Measurements from ENCODE around the gene GUCD1. TPM values are rescaled to one million over a fixed set of nuclear protein-coding genes. Genes with fewer than 3 reads are reported as not detected.

GUCD1 gene
- total and polyA plus RNA-seq, 2 of the 13 experiments (the other 11 are each of a cell fraction or from before 2014, with no cell fraction given): 128 to 245 TPM

DNA sequence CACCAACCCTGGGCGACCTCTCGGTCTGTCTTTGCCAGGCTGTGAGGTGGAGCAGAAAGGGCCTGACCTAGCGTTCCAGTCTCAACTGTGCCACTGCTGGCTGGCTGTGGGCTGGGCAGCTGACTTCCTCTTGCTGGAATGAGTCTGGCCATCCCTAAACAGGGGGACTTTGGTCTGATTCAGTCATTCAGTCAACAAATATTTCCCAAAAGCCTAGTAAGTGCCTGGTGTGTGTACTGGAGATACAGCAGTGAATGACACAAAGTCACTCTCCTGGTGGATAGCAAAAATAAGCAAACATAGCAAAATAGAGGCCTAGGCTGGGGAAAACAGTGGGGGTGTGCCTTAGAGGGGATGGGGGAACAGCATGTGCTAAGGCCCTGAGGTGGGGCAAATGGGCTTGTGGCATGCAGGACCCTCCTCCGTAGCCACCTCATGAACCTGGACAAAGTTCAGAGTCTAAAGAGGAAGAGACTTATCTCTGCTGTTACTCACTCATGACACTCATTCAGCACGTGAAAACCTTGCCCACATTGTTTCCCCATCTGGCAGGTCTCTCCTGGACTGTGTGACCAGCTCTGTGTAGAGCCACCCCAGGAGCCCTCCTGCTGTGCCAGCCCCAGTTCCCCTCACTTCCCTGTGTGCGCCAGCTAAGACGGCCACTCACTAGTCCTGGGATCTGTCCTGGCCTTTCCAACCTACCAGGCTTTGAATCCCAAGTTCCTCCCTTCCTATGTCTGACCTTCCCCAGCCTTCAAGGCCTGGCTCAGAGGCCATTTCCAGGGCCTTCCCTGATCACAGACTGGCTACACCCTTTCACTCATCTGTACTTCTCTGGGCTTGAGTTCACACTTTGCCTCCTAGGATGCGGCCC is 4.7 kb downstream of the GUCD1 start (continued):
- TF ChIP-seq ZNF83 (CRISPR knock-in tag; IDR thresholded peaks at IDR 0.05; ENCODE audit: borderline replicate concordance) (peak; percentile 76; the same call in 1 of the 2 replicates), SKI (IDR thresholded peaks at IDR 0.05; ENCODE audit: partially characterized antibody) (peak; percentile 90), CHD4 (IDR thresholded peaks at IDR 0.05; ENCODE audit: borderline replicate concordance, low read length) (peak; percentile 89; the same call in 1 of the 2 replicates)
- TF ChIP-seq, protein P1, sequence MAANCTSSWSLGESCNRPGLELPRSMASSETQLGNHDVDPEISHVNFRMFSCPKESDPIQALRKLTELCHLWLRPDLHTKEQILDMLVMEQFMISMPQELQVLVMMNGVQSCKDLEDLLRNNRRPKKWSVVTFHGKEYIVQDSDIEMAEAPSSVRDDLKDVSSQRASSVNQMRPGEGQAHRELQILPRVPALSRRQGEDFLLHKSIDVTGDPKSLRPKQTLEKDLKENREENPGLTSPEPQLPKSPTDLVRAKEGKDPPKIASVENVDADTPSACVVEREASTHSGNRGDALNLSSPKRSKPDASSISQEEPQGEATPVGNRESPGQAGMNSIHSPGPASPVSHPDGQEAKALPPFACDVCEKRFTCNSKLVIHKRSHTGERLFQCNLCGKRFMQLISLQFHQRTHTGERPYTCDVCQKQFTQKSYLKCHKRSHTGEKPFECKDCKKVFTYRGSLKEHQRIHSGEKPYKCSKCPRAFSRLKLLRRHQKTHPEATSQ (CRISPR knock-in tag; IDR thresholded peaks at IDR 0.05; ENCODE audit: borderline replicate concordance): peak; percentile 81; the same call in 1 of the 2 replicates

DNA sequence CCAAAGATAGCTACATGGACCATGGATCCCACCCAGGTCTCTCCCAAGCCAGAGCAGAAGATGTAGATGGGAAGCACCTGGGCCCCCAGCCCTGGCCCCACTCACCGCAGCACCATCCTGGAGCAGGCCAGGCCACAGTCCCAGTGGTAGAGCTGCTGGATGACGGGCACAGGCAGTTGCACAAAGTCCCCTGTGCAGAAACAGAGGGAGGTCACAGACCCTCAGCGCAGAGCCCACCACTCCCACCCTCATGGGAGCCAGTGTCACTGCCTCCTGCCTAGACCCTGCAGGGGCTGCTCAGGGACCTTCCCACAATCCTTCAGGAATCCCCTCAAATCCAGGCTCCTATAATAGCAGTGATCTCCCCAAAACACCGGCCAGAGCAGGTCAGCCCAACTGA is 6.1 kb downstream of the GUCD1 start:
- no peak overlapping the region for H2AFZ ChIP-seq (ENCODE audit: low read length)
- no TSS peak for BruUV-seq (replicated peaks)
- ChIA-PET CTCF (ENCODE audit: low intra/inter-chr PET ratio, low total read pairs) (interaction anchor here (2.2 kb wide), 1 partner anchor 24 kb away, joined by 6 read pairs; no protein-coding TSS in a partner anchor), POLR2A (interaction anchor here (1.2 to 9.3 kb wide), 10 partner anchors 10 to 88 kb away, joined by 5 to 138 read pairs (median 16); no protein-coding TSS in a partner anchor)
- FAIRE-seq: no peak
- peaks cover 75% of the 10 kb centered on the region for H3K4me1 ChIP-seq (ENCODE audit: insufficient read depth, low read length)
- peak overlapping the region; percentile 62 for H3K4me2 ChIP-seq (ENCODE audit: low read depth, low read length)
- intact Hi-C loops (cut with micrococcal nuclease; ENCODE audit: unreplicated experiment): loop anchor here (1.0 kb wide), 1 partner anchor 39 kb away; no protein-coding TSS in a partner anchor
- peaks cover 26 to 51% of the 10 kb centered on the region in 2 experiments for H3K36me3 ChIP-seq (replicated peaks in 1 of 2; ENCODE audit: control insufficient read depth in 1 of 2, insufficient read depth in 2 of 2, low read length in 2 of 2)
- peak overlapping the region; percentile 98 for H3K27ac ChIP-seq (ENCODE audit: extremely low read length, insufficient read depth, low read length)
- H3K9ac ChIP-seq (ENCODE audit: insufficient read depth, low read depth, low read length): peak overlapping the region; percentile 56
- WGBS (ENCODE audit: low lambda C conversion rate): 100% methylated on average over 1 of the region's 4 CpGs
- no peaks in the 10 kb centered on the region for H3K9me3 ChIP-seq (ENCODE audit: low read length)
- H3K27me3 ChIP-seq (ENCODE audit: control insufficient read depth in 1 of 2, insufficient read depth in 2 of 2, low read length in 2 of 2): no peaks in the 10 kb centered on the region
- in situ Hi-C loops (cut with HindIII; ENCODE audit: extremely low pct_ligation_motif_present, low pct_unique_long_range_greater_than_20kb): no loop called here
- ATAC-seq: no peak
- no peak for DNase-seq (ENCODE audit: low spot score)
- H3K79me2 ChIP-seq (ENCODE audit: insufficient read depth, low read length): peaks cover 50% of the 10 kb centered on the region
- H4K20me1 ChIP-seq (ENCODE audit: insufficient read depth, low read length): no peaks in the 10 kb centered on the region
- TF ChIP-seq PRMT3 (CRISPR knock-in tag; IDR thresholded peaks at IDR 0.05; ENCODE audit: borderline replicate concordance, low read depth) (no peak), ZFP37 (CRISPR knock-in tag; IDR thresholded peaks at IDR 0.05; ENCODE audit: borderline replicate concordance) (0 out of 2 replicates have a peak, but pooled peaks have one; percentile 12), ZFP90 (CRISPR knock-in tag; IDR thresholded peaks at IDR 0.05; ENCODE audit: borderline replicate concordance) (0 out of 2 replicates have a peak, but pooled peaks have one; percentile 40), POLR2G (IDR thresholded peaks at IDR 0.05; ENCODE audit: low read depth, low read length) (0 out of 2 replicates have a peak, but pooled peaks have one; percentile 1), ASH2L (IDR thresholded peaks at IDR 0.05; ENCODE audit: insufficient read length, low read depth, low read length) (no peak), ZNF326 (CRISPR knock-in tag; IDR thresholded peaks at IDR 0.05; ENCODE audit: borderline replicate concordance) (peak; percentile 52; the same call in 1 of the 2 replicates), HIVEP1 (CRISPR knock-in tag; IDR thresholded peaks at IDR 0.05) (peak; percentile 28; the same call in 1 of the 2 replicates), RBFOX2 (IDR thresholded peaks at IDR 0.05; ENCODE audit: low read depth, low read length) (peak; percentile 52), AGO2 (optimal IDR thresholded peaks at IDR 0.05; ENCODE audit: low read depth, low read length) (peak; percentile 86), ZNF607 (CRISPR knock-in tag; IDR thresholded peaks at IDR 0.05; ENCODE audit: borderline replicate concordance) (0 out of 2 replicates have a peak, but pooled peaks have one; percentile 31)
- TF ChIP-seq, protein P2, sequence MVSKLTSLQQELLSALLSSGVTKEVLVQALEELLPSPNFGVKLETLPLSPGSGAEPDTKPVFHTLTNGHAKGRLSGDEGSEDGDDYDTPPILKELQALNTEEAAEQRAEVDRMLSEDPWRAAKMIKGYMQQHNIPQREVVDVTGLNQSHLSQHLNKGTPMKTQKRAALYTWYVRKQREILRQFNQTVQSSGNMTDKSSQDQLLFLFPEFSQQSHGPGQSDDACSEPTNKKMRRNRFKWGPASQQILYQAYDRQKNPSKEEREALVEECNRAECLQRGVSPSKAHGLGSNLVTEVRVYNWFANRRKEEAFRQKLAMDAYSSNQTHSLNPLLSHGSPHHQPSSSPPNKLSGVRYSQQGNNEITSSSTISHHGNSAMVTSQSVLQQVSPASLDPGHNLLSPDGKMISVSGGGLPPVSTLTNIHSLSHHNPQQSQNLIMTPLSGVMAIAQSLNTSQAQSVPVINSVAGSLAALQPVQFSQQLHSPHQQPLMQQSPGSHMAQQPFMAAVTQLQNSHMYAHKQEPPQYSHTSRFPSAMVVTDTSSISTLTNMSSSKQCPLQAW (CRISPR knock-in tag; IDR thresholded peaks at IDR 0.05): peak; percentile 58; the same call in 1 of the 2 replicates
- TF ChIP-seq, protein P3, sequence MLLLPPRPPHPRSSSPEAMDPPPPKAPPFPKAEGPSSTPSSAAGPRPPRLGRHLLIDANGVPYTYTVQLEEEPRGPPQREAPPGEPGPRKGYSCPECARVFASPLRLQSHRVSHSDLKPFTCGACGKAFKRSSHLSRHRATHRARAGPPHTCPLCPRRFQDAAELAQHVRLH (CRISPR knock-in tag; IDR thresholded peaks at IDR 0.05; ENCODE audit: borderline replicate concordance, low read depth): no peak
- H3K4me3 ChIP-seq (replicated peaks in 1 of 3; ENCODE audit: insufficient read depth in 1 of 3, low read depth in 2 of 3, low read length in 3 of 3): no peak overlapping the region
